Measurements from ENCODE around the gene ZNF385D. TPM values are rescaled to one million over a fixed set of nuclear protein-coding genes. Genes with fewer than 3 reads are reported as not detected.

The ZNF385D gene
- total RNA-seq, 2 donors from 2014 or later = not detected

DNA sequence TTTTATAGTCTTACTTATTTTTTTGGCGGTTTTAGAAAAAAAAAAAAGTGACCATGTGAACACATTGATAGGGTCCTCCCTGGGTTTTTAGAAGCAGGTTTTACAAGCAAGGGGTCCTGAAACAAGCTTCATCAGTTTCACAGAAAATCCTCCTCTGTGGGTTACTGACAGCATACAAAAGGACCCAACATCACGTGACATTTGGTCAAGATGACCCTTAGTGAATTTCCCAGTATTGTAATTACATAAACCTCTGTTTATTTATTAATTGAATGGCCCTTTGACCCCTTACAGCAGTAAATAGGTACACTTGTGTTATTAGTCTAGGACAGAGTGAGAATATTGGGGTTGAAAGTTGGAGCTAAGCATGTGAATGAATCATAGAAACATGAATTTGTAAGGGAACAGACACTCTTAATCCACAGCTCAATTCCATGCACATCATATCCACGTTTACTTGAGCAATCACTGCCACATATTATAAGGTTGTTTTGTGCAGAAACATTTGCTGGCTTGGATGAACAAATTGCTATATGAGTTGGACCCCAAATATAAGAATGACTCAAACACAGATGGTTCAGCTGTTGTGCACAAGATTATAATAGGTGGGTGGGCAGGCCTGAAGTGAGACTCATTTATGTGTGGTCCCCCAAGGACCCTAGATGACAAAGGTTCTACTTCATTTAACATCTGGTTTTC is 137.5 kb downstream of the ZNF385D start:
- no peak overlapping the region for H3K27ac Mint-ChIP-seq
- H3K27me3 Mint-ChIP-seq (ENCODE audit: low read depth) = no peaks in the 10 kb centered on the region
- H3K36me3 Mint-ChIP-seq (ENCODE audit: insufficient read depth in 2 of 2) = no peaks in the 10 kb centered on the region
- peaks cover 0 to 1% of the 10 kb centered on the region in 2 donors for H3K9me3 Mint-ChIP-seq
- ATAC-seq (replicated peaks in 1 of 2) (no peak), DNase-seq (no peak)
- no peaks in the 10 kb centered on the region for H3K4me1 Mint-ChIP-seq (ENCODE audit: low read depth)
- H3K4me3 Mint-ChIP-seq = no peak overlapping the region

DNA sequence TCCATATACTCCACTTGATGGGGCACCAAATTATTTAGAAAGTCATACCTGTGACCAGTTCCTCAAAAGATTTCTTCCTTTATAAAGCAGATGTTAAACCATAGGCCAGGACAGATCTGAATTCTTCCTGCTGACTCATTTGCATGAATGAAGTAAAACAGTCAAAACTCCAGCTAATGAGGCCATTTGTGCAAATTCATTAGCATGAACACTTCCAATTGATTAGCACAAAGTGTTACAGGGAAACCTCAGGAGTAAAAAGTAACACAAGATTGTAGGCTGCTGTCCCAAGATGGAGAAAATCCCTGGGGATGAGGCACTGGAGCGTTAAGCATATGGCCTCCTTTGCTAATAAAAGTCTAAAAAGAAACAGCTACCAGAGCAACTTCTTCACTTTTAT is 149.8 kb downstream of the ZNF385D start:
- no peaks in the 10 kb centered on the region for H3K27me3 Mint-ChIP-seq (ENCODE audit: low read depth)
- ATAC-seq (replicated peaks in 1 of 2) (no peak), DNase-seq (no peak)
- H3K27ac Mint-ChIP-seq = no peak overlapping the region
- no peaks in the 10 kb centered on the region for H3K36me3 Mint-ChIP-seq (ENCODE audit: insufficient read depth in 2 of 2)
- H3K4me1 Mint-ChIP-seq (ENCODE audit: low read depth) = no peaks in the 10 kb centered on the region
- H3K4me3 Mint-ChIP-seq = no peak overlapping the region
- peaks cover 5 to 18% of the 10 kb centered on the region in 2 donors for H3K9me3 Mint-ChIP-seq

- H3K27me3 Mint-ChIP-seq (ENCODE audit: low read depth) = no peaks in the 10 kb centered on the region
- no peak overlapping the region for H3K4me3 Mint-ChIP-seq
- H3K27ac Mint-ChIP-seq = no peak overlapping the region
- peaks cover 5 to 15% of the 10 kb centered on the region in 2 donors for H3K9me3 Mint-ChIP-seq
- H3K36me3 Mint-ChIP-seq (ENCODE audit: insufficient read depth in 2 of 2) = no peaks in the 10 kb centered on the region
- no peaks in the 10 kb centered on the region for H3K4me1 Mint-ChIP-seq (ENCODE audit: low read depth)
- ATAC-seq (replicated peaks in 1 of 2) (no peak), DNase-seq (no peak)
Measured at GRCh38 chr3:21599890-21600289, 151.1 kb downstream of the ZNF385D start.

- ATAC-seq (replicated peaks in 1 of 2) (no peak), DNase-seq (no peak)
- Mint-ChIP-seq H3K4me1 (ENCODE audit: low read depth) (no peaks in the 10 kb centered on the region), H3K4me3 (no peak overlapping the region), H3K9me3 (peaks cover 6 to 9% of the 10 kb centered on the region in 2 donors), H3K36me3 (ENCODE audit: insufficient read depth in 2 of 2) (no peaks in the 10 kb centered on the region), H3K27me3 (ENCODE audit: low read depth) (no peaks in the 10 kb centered on the region), H3K27ac (no peak overlapping the region)
Measured at GRCh38 chr3:21592828-21593227, 158.2 kb downstream of the ZNF385D start.

GRCh38 chr3:21587894-21588293 is 163.1 kb downstream of the ZNF385D start:
- no peaks in the 10 kb centered on the region for H3K4me1 Mint-ChIP-seq (ENCODE audit: low read depth)
- no peak for DNase-seq
- ATAC-seq (replicated peaks in 1 of 2) = no peak
- H3K4me3 Mint-ChIP-seq = no peak overlapping the region
- peaks cover 5 to 9% of the 10 kb centered on the region in 2 donors for H3K9me3 Mint-ChIP-seq
- no peaks in the 10 kb centered on the region for H3K27me3 Mint-ChIP-seq (ENCODE audit: low read depth)
- no peaks in the 10 kb centered on the region for H3K36me3 Mint-ChIP-seq (ENCODE audit: insufficient read depth in 2 of 2)
- H3K27ac Mint-ChIP-seq = no peak overlapping the region

DNA sequence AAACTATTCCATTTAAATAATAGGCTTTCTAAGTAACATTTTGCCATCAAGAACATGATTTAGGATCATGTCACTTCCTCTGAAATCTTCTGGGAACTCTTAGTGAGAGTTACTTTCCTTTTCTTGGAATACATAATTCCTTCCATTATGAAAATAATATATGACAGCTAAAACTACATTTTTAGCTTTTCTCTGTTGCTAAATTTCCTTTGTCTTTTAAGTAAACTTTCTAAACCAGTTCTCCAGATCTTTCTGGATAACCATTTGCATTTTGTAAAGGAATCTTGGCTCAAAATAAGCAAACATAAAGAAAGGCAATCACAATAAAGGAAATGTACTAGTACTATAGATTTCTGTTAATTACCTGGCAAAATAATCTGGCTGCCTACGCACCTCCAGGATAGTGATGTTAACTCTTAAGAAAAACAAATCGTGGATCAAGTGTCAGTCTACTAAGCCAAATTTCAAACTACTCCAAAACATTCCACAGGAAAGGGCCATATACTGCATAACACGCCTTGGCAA is 165.7 kb downstream of the ZNF385D start:
- no peak overlapping the region for H3K4me3 Mint-ChIP-seq
- DNase-seq = no peak
- no peaks in the 10 kb centered on the region for H3K4me1 Mint-ChIP-seq (ENCODE audit: low read depth)
- H3K36me3 Mint-ChIP-seq (ENCODE audit: insufficient read depth in 2 of 2) = no peaks in the 10 kb centered on the region
- peaks cover 7 to 9% of the 10 kb centered on the region in 2 donors for H3K9me3 Mint-ChIP-seq
- no peaks in the 10 kb centered on the region for H3K27me3 Mint-ChIP-seq (ENCODE audit: low read depth)
- ATAC-seq (replicated peaks in 1 of 2) = no peak
- no peak overlapping the region for H3K27ac Mint-ChIP-seq

DNA sequence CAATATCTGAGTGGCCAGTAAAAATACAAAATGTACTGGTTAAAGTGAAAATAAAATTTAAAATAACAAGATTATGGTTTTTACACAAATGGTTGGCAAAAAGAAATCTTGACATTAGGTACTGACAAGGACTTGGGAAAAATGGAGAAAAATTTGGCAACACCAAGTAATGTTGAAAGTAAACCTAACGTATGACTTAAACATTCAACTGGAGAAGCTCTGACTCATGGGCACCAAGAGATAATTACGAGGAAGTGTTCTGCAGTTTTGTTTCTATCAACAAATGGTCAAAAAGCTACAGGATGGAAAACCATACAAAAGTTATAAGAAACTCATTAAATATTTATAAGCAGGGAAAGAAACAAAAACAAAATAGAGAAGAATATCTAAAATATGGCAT is 177.7 kb downstream of the ZNF385D start:
- Mint-ChIP-seq H3K4me1 (ENCODE audit: low read depth) (no peaks in the 10 kb centered on the region), H3K9me3 (peaks cover 5 to 7% of the 10 kb centered on the region in 2 donors), H3K27me3 (ENCODE audit: low read depth) (no peaks in the 10 kb centered on the region), H3K36me3 (ENCODE audit: insufficient read depth in 2 of 2) (no peaks in the 10 kb centered on the region), H3K4me3 (no peak overlapping the region), H3K27ac (no peak overlapping the region)
- ATAC-seq (replicated peaks in 1 of 2) (no peak), DNase-seq (no peak)

- H3K9me3 Mint-ChIP-seq = peaks cover 5 to 7% of the 10 kb centered on the region in 2 donors
- no peaks in the 10 kb centered on the region for H3K4me1 Mint-ChIP-seq (ENCODE audit: low read depth)
- H3K27me3 Mint-ChIP-seq (ENCODE audit: low read depth) = no peaks in the 10 kb centered on the region
- no peak for DNase-seq
- H3K27ac Mint-ChIP-seq = no peak overlapping the region
- H3K4me3 Mint-ChIP-seq = no peak overlapping the region
- peaks cover 0 to 5% of the 10 kb centered on the region in 2 donors for H3K36me3 Mint-ChIP-seq (ENCODE audit: insufficient read depth in 2 of 2)
- no peak for ATAC-seq (replicated peaks in 1 of 2)
Measured at GRCh38 chr3:21564531-21564930, 186.5 kb downstream of the ZNF385D start.

GRCh38 chr3:21562243-21562642 is 188.8 kb downstream of the ZNF385D start:
- Mint-ChIP-seq H3K4me3 (no peak overlapping the region), H3K4me1 (ENCODE audit: low read depth) (no peaks in the 10 kb centered on the region), H3K36me3 (ENCODE audit: insufficient read depth in 2 of 2) (peaks cover 0 to 9% of the 10 kb centered on the region in 2 donors), H3K9me3 (peaks cover 12 to 14% of the 10 kb centered on the region in 2 donors), H3K27me3 (ENCODE audit: low read depth) (no peaks in the 10 kb centered on the region), H3K27ac (no peak overlapping the region)
- DNase-seq = no peak
- no peak for ATAC-seq (replicated peaks in 1 of 2)

DNA sequence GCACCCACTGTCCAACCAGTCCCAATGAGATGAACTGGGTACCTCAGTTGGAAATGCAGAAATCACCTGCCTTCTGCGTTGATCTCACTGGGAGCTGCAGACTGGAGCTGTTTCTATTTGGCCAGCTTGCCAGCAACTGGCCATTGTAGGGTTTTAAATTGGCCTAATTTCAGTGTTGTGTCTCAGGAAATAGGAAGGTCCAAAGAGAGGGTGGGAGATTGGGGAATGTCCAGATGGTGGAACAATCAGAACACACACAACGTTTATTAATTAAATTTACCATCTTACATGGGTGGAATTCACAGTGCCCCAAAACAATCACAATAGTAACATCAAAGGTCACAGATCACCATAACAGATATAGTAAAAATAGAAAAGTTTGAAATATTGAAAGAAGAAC is 189.5 kb downstream of the ZNF385D start:
- Mint-ChIP-seq H3K4me3 (no peak overlapping the region), H3K36me3 (ENCODE audit: insufficient read depth in 2 of 2) (peaks cover 0 to 11% of the 10 kb centered on the region in 2 donors), H3K4me1 (ENCODE audit: low read depth) (no peaks in the 10 kb centered on the region), H3K27me3 (ENCODE audit: low read depth) (no peaks in the 10 kb centered on the region), H3K27ac (no peak overlapping the region), H3K9me3 (peaks cover 12 to 17% of the 10 kb centered on the region in 2 donors)
- ATAC-seq (replicated peaks in 1 of 2) = no peak
- no peak for DNase-seq

- Mint-ChIP-seq H3K27me3 (ENCODE audit: low read depth) (no peaks in the 10 kb centered on the region), H3K9me3 (peaks cover 4 to 7% of the 10 kb centered on the region in 2 donors), H3K36me3 (ENCODE audit: insufficient read depth in 2 of 2) (peaks cover 0 to 1% of the 10 kb centered on the region in 2 donors), H3K27ac (no peak overlapping the region), H3K4me1 (ENCODE audit: low read depth) (no peaks in the 10 kb centered on the region), H3K4me3 (no peak overlapping the region)
- no peak for ATAC-seq (replicated peaks in 1 of 2)
- no peak for DNase-seq
Measured at GRCh38 chr3:21551019-21551418, 200.0 kb downstream of the ZNF385D start.

- H3K4me3 Mint-ChIP-seq = no peak overlapping the region
- H3K36me3 Mint-ChIP-seq (ENCODE audit: insufficient read depth in 2 of 2) = peaks cover 1 to 3% of the 10 kb centered on the region in 2 donors
- ATAC-seq (replicated peaks in 1 of 2) (no peak), DNase-seq (no peak)
- no peak overlapping the region for H3K27ac Mint-ChIP-seq
- H3K9me3 Mint-ChIP-seq = peaks cover 5 to 6% of the 10 kb centered on the region in 2 donors
- H3K4me1 Mint-ChIP-seq (ENCODE audit: low read depth) = no peaks in the 10 kb centered on the region
- H3K27me3 Mint-ChIP-seq (ENCODE audit: low read depth) = no peaks in the 10 kb centered on the region
Measured at GRCh38 chr3:21544076-21544462, 206.9 kb downstream of the ZNF385D start.

GRCh38 chr3:21543380-21544075 is 207.5 kb downstream of the ZNF385D start:
- Mint-ChIP-seq H3K4me3 (no peak overlapping the region), H3K27me3 (ENCODE audit: low read depth) (no peaks in the 10 kb centered on the region), H3K36me3 (ENCODE audit: insufficient read depth in 2 of 2) (peaks cover 1 to 3% of the 10 kb centered on the region in 2 donors), H3K27ac (no peak overlapping the region), H3K9me3 (peaks cover 5 to 6% of the 10 kb centered on the region in 2 donors), H3K4me1 (ENCODE audit: low read depth) (no peaks in the 10 kb centered on the region)
- DNase-seq (no peak), ATAC-seq (replicated peaks in 1 of 2) (no peak)
